Measurements from ENCODE around the gene DNAJC4. TPM values are rescaled to one million over a fixed set of nuclear protein-coding genes. Genes with fewer than 3 reads are reported as not detected.

The DNAJC4 gene
- total and polyA plus RNA-seq, 11 donors, result 31.2 to 123 (median 47.2) TPM

- no peak overlapping the region for H3K27ac ChIP-seq
- no peak overlapping the region for H3K4me3 ChIP-seq
- peaks cover 0 to 92% (median 7%) of the 10 kb centered on the region in 9 donors for H3K36me3 ChIP-seq
- DNase-seq, result peak in 2 of 5 donors; percentile 8 to 9
- TF ChIP-seq, protein P1, sequence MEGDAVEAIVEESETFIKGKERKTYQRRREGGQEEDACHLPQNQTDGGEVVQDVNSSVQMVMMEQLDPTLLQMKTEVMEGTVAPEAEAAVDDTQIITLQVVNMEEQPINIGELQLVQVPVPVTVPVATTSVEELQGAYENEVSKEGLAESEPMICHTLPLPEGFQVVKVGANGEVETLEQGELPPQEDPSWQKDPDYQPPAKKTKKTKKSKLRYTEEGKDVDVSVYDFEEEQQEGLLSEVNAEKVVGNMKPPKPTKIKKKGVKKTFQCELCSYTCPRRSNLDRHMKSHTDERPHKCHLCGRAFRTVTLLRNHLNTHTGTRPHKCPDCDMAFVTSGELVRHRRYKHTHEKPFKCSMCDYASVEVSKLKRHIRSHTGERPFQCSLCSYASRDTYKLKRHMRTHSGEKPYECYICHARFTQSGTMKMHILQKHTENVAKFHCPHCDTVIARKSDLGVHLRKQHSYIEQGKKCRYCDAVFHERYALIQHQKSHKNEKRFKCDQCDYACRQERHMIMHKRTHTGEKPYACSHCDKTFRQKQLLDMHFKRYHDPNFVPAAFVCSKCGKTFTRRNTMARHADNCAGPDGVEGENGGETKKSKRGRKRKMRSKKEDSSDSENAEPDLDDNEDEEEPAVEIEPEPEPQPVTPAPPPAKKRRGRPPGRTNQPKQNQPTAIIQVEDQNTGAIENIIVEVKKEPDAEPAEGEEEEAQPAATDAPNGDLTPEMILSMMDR (IDR thresholded peaks at IDR 0.05), result no peak
- TF ChIP-seq POLR2A (IDR thresholded peaks at IDR 0.05), result no peak
- intact Hi-C loops (cut with DNase I), result no loop called here
- H3K9me3 ChIP-seq, result no peaks in the 10 kb centered on the region
- no peaks in the 10 kb centered on the region for H3K4me1 ChIP-seq
- WGBS, 4 donors, result 85 to 91% (median 90%) methylated on average over 6 of the region's 6 CpGs
- H3K27me3 ChIP-seq, result no peaks in the 10 kb centered on the region
- ATAC-seq, result no peak
Measured at GRCh38 chr11:64216879-64217278, 13.5 kb upstream of the DNAJC4 start.

- 61 to 76% (median 67%) methylated on average over 5 to 11 of the region's 11 CpGs for WGBS, 4 donors
- peak in 2 of 5 donors; percentile 22 to 56 for DNase-seq
- H3K27me3 ChIP-seq, result no peaks in the 10 kb centered on the region
- no peaks in the 10 kb centered on the region for H3K9me3 ChIP-seq
- H3K36me3 ChIP-seq, result peaks cover 0 to 93% (median 11%) of the 10 kb centered on the region in 9 donors
- intact Hi-C loops (cut with DNase I), result no loop called here
- no peak overlapping the region for H3K4me3 ChIP-seq
- H3K4me1 ChIP-seq, result peaks cover 0 to 6% (median 0%) of the 10 kb centered on the region in 12 donors
- TF ChIP-seq POLR2A (IDR thresholded peaks at IDR 0.05), result no peak
- TF ChIP-seq, protein P1 (IDR thresholded peaks at IDR 0.05), result no peak
- H3K27ac ChIP-seq, result no peak overlapping the region
- peak in 1 of 4 donors; percentile 23 for ATAC-seq
Measured at GRCh38 chr11:64218628-64219353, 11.6 kb upstream of the DNAJC4 start.

DNA sequence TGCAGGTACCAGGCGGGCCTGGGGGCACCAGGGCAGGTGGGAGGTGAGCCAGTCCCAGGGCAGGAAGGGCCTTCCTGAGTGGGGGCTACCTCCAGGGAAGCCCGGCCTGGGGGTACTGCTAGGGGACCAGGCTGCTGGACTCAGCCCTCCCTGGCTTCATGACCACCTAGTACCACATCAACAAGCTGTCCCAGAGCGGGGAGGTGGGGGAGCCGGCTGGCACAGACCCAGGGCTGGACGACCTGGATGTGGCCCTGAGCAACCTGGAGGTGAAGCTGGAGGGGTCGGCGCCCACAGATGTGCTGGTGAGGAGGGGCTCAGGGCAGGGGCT lies 11.0 kb upstream of the DNAJC4 start:
- WGBS, 4 donors, result 86 to 95% (median 87%) methylated on average over 4 to 7 of the region's 7 CpGs; no CpG with 5 or more reads in 1 of the 4 donors
- ATAC-seq, result no peak
- Histone ChIP-seq H3K36me3 (peaks cover 0 to 92% (median 11%) of the 10 kb centered on the region in 9 donors), H3K4me1 (peaks cover 0 to 6% (median 0%) of the 10 kb centered on the region in 12 donors), H3K27me3 (no peaks in the 10 kb centered on the region), H3K4me3 (no peak overlapping the region), H3K27ac (no peak overlapping the region), H3K9me3 (no peaks in the 10 kb centered on the region)
- intact Hi-C loops (cut with DNase I), result no loop called here
- TF ChIP-seq, protein P1 (IDR thresholded peaks at IDR 0.05), result no peak
- TF ChIP-seq POLR2A (IDR thresholded peaks at IDR 0.05), result no peak
- peak in 2 of 5 donors; percentile 17 to 65 for DNase-seq

DNA sequence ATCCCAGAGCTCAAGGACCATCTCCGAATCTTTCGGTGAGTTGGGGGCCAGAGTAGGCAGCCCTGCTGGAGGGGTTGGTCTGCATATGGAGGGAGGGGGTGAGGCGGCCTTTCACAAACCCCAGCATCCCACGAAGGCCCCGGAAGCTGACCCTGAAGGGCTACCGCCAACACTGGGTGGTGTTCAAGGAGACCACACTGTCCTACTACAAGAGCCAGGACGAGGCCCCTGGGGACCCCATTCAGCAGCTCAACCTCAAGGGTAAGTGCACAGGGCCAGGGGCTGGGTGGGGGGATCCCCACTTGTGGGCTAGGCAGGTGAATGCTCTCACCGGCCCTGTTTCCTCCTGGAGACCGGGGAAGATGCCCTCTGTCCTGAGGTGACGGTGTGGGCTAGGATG lies 10.6 kb upstream of the DNAJC4 start:
- no peaks in the 10 kb centered on the region for H3K27me3 ChIP-seq
- DNase-seq, result peak in 1 of 5 donors; percentile 46
- no peaks in the 10 kb centered on the region for H3K9me3 ChIP-seq
- TF ChIP-seq POLR2A (IDR thresholded peaks at IDR 0.05), result no peak
- TF ChIP-seq, protein P1 (IDR thresholded peaks at IDR 0.05), result no peak
- no peak overlapping the region for H3K4me3 ChIP-seq
- peaks cover 0 to 89% (median 11%) of the 10 kb centered on the region in 9 donors for H3K36me3 ChIP-seq
- H3K27ac ChIP-seq, result no peak overlapping the region
- peaks cover 0 to 10% (median 0%) of the 10 kb centered on the region in 12 donors for H3K4me1 ChIP-seq
- intact Hi-C loops (cut with DNase I), result no loop called here
- no peak for ATAC-seq
- 91 to 96% (median 95%) methylated on average over 8 to 10 of the region's 10 CpGs for WGBS, 4 donors

Data from heart left ventricle (tissue), 16 donors.